Nephron (organoid): Measurements from ENCODE around the gene ST3GAL3.

ENCODE experiments used
- H3K27ac Mint-ChIP-seq, 3 experiments: 2 replicates each; pipeline ENCODE4 v1.8.0; 2020; ENCODE audit warnings: mixed read lengths in 3 of 3, mild to moderate bottlenecking in 2 of 3, moderate library complexity in 1 of 3
- H3K27me3 Mint-ChIP-seq: 2 replicates; pipeline ENCODE4 v1.8.0; 2021; ENCODE audit warnings: low read depth, mild to moderate bottlenecking, moderate library complexity, mixed read lengths
- H3K36me3 Mint-ChIP-seq: 2 replicates; pipeline ENCODE4 v1.8.0; 2020; ENCODE audit warnings: low read depth, mixed read lengths
- H3K4me1 Mint-ChIP-seq: 2 replicates; pipeline ENCODE4 v1.8.0; 2020; ENCODE audit warnings: mixed read lengths
- H3K4me3 Mint-ChIP-seq, 3 experiments: 2 replicates each; pipeline ENCODE4 v1.8.0; 2020; ENCODE audit warnings: mild to moderate bottlenecking in 3 of 3, mixed read lengths in 3 of 3, moderate library complexity in 2 of 3
- H3K9me3 Mint-ChIP-seq: 2 replicates; pipeline ENCODE4 v1.8.0; 2020; ENCODE audit warnings: mixed read lengths
- CTCF ChIP-seq, 3 experiments: fragments of 200-600 bp; sonication (generic); IDR thresholded peaks; one replicate each; pipeline ENCODE4 v1.5.0; 2021; ENCODE audit warnings: antibody characterized with exemption in 3 of 3; ENCODE audit not compliant: unreplicated experiment in 3 of 3

ST3GAL3 gene

GRCh38 chr1:43707190-43708001 is at the start of gene ST3GAL3:
Gene ST3GAL3 (plus strand): TSS chr1:43707536. CDS start chr1:43736263, 28,727 bp downstream.
- H3K27ac Mint-ChIP-seq, result peak within 1 kb of the TSS; percentile 75 to 90 (median 90)
- H3K4me3 Mint-ChIP-seq, result peak within 1 kb of the TSS; percentile 95 to 96 (median 95)
- H3K4me1 Mint-ChIP-seq, result peaks cover 18% of the 10 kb centered on the region
- no peak for TF ChIP-seq CTCF (IDR thresholded peaks at IDR 0.05; ENCODE audit: unreplicated experiment in 3 of 3)
- H3K36me3 Mint-ChIP-seq, result peaks cover 44% of the 10 kb centered on the region
- no peaks in the 10 kb centered on the region for H3K9me3 Mint-ChIP-seq
- no peaks in the 10 kb centered on the region for H3K27me3 Mint-ChIP-seq

- Mint-ChIP-seq H3K27me3 (no peaks in the 10 kb centered on the region), H3K4me1 (no peaks in the 10 kb centered on the region), H3K9me3 (no peaks in the 10 kb centered on the region), H3K36me3 (peaks cover 82% of the 10 kb centered on the region), H3K27ac (no peak overlapping the region), H3K4me3 (no peak overlapping the region)
- TF ChIP-seq CTCF (IDR thresholded peaks at IDR 0.05; ENCODE audit: unreplicated experiment in 3 of 3), result no peak
Measured at GRCh38 chr1:43659212-43660166, 47.8 kb upstream of the ST3GAL3 start.

- Mint-ChIP-seq H3K36me3 (peaks cover 81% of the 10 kb centered on the region), H3K4me1 (no peaks in the 10 kb centered on the region), H3K27ac (no peak overlapping the region), H3K27me3 (no peaks in the 10 kb centered on the region), H3K9me3 (no peaks in the 10 kb centered on the region), H3K4me3 (no peak overlapping the region)
- TF ChIP-seq CTCF (IDR thresholded peaks at IDR 0.05; ENCODE audit: unreplicated experiment in 3 of 3), result no peak
Measured at GRCh38 chr1:43660355-43660754, 47.0 kb upstream of the ST3GAL3 start.

- Mint-ChIP-seq H3K27ac (no peak overlapping the region), H3K9me3 (no peaks in the 10 kb centered on the region), H3K36me3 (peaks cover 90% of the 10 kb centered on the region), H3K4me3 (no peak overlapping the region), H3K27me3 (no peaks in the 10 kb centered on the region), H3K4me1 (peaks cover 14% of the 10 kb centered on the region)
- TF ChIP-seq CTCF (IDR thresholded peaks at IDR 0.05; ENCODE audit: unreplicated experiment in 3 of 3), result no peak
Measured at GRCh38 chr1:43664369-43664768, 43.0 kb upstream of the ST3GAL3 start.

GRCh38 chr1:43666608-43667007 is 40.7 kb upstream of the ST3GAL3 start:
- Mint-ChIP-seq H3K4me3 (no peak overlapping the region), H3K36me3 (peaks cover 92% of the 10 kb centered on the region), H3K9me3 (no peaks in the 10 kb centered on the region), H3K27me3 (no peaks in the 10 kb centered on the region), H3K4me1 (peaks cover 14% of the 10 kb centered on the region), H3K27ac (no peak overlapping the region)
- TF ChIP-seq CTCF (IDR thresholded peaks at IDR 0.05; ENCODE audit: unreplicated experiment in 3 of 3), result no peak
